ENCODE measurements around the gene SRRD. TPM values are rescaled to one million over a fixed set of nuclear protein-coding genes. Genes with fewer than 3 reads are reported as not detected.
"Not testable (repeated sequence)": the region's sequence is repeated elsewhere in the genome, so short reads cannot be mapped to it uniquely, and the experiment has no call there.

The SRRD gene
- total RNA-seq, 4 donors from 2014 or later: 3.0 to 11.4 (median 6.2) TPM

DNA sequence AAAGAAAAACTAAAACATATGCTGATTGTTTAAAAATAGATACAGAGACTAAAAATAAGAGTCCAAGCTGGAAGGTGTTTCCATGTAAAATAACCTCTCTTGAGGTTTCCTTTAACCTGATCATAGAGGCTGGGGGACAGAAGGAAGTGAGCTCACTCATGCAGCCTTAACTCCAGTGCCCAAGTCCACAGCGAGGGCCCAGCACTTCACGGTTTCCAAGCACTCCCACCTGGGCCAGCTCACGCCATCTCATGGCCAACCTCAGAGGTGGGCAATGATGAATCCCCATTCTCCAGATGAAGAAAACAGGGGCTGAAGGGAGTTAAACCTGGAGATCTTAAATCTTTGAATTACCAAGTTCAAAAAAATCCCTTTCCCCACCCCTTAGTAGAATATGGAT lies 43.5 kb downstream of the SRRD start:
- H3K4me1 ChIP-seq: no peaks in the 10 kb centered on the region
- no peaks in the 10 kb centered on the region for H3K27me3 ChIP-seq
- H3K36me3 ChIP-seq: peaks cover 0 to 9% (median 0%) of the 10 kb centered on the region in 4 donors
- 64 to 100% methylated on average over 2 to 3 of the region's 3 CpGs for WGBS, 2 donors (ENCODE audit: low coverage in 1 of 2)
- in situ Hi-C loops (cut with MboI; ENCODE audit: low pct_ligation_motif_present in 1 of 4, low pct_unique_long_range_greater_than_20kb in 1 of 4, low sequenced_read_pairs in 3 of 4) (no loop called here), intact Hi-C loops (cut with DNase I; ENCODE audit: low total_unique reads) (no loop called here)
- no peak for DNase-seq
- TF ChIP-seq POLR2A (IDR thresholded peaks at IDR 0.05) (no peak), POLR2AphosphoS5 (IDR thresholded peaks at IDR 0.05) (no peak), EP300 (IDR thresholded peaks at IDR 0.05; ENCODE audit: low read depth) (no peak)
- TF ChIP-seq, protein P1, sequence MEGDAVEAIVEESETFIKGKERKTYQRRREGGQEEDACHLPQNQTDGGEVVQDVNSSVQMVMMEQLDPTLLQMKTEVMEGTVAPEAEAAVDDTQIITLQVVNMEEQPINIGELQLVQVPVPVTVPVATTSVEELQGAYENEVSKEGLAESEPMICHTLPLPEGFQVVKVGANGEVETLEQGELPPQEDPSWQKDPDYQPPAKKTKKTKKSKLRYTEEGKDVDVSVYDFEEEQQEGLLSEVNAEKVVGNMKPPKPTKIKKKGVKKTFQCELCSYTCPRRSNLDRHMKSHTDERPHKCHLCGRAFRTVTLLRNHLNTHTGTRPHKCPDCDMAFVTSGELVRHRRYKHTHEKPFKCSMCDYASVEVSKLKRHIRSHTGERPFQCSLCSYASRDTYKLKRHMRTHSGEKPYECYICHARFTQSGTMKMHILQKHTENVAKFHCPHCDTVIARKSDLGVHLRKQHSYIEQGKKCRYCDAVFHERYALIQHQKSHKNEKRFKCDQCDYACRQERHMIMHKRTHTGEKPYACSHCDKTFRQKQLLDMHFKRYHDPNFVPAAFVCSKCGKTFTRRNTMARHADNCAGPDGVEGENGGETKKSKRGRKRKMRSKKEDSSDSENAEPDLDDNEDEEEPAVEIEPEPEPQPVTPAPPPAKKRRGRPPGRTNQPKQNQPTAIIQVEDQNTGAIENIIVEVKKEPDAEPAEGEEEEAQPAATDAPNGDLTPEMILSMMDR (IDR thresholded peaks at IDR 0.05): no peak
- no peak overlapping the region for H3K4me3 ChIP-seq
- no peaks in the 10 kb centered on the region for H3K9me3 ChIP-seq
- H3K27ac ChIP-seq: no peak overlapping the region

DNA sequence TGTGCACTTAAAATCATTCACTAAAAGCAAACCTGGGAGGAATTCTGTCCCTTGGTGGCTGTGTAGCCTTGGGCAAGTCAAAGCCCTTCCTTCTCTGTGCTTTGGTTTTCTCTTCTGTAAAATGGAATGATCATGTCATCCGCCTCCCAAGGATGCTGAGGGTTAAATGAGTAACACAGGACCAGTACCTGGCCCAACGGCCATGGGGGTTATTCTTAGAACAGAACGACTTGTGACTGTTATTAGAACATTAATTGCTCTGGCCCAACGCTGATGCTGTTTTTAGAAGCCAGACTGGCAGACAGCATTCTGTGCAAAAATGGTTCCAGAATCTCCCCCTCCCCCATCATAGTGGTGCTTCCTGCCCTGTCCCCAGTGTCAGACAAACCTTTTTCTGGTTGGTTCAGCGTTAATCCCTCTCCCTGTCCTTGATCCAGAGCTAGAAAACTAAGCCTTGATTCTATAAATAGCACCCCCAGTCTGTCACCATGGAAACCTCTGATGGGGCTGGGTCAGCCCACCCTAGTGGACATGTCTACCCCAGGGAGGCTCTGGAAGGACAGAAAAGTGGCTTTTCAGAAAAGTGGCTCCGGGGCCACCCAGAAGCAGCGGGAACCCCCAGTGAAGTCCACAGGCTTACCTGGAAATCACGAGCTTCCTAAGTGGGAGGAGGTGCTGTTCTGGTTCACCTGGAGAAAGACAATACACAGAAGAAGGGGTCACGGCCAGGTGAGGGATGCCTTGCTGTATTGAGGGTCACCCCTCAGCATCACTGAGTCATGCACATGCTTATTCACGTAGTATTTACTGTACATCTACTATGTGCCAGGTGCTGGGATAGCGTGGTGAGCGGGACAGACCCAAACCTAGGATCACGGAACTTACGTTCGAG lies 44.1 kb downstream of the SRRD start:
- intact Hi-C loops (cut with DNase I; ENCODE audit: low total_unique reads) (no loop called here), in situ Hi-C loops (cut with MboI; ENCODE audit: low pct_ligation_motif_present in 1 of 4, low pct_unique_long_range_greater_than_20kb in 1 of 4, low sequenced_read_pairs in 3 of 4) (no loop called here)
- DNase-seq: no peak
- no peaks in the 10 kb centered on the region for H3K4me1 ChIP-seq
- no peak overlapping the region for H3K4me3 ChIP-seq
- no peak overlapping the region for H3K27ac ChIP-seq
- H3K27me3 ChIP-seq: no peaks in the 10 kb centered on the region
- 91 to 98% methylated on average over 7 to 15 of the region's 15 CpGs for WGBS, 2 donors (ENCODE audit: low coverage in 1 of 2)
- no peaks in the 10 kb centered on the region for H3K9me3 ChIP-seq
- TF ChIP-seq POLR2AphosphoS5 (IDR thresholded peaks at IDR 0.05) (no peak), POLR2A (IDR thresholded peaks at IDR 0.05) (no peak), EP300 (IDR thresholded peaks at IDR 0.05; ENCODE audit: low read depth) (no peak)
- TF ChIP-seq, protein P1 (IDR thresholded peaks at IDR 0.05): no peak
- H3K36me3 ChIP-seq: peaks cover 0 to 9% (median 0%) of the 10 kb centered on the region in 4 donors

DNA sequence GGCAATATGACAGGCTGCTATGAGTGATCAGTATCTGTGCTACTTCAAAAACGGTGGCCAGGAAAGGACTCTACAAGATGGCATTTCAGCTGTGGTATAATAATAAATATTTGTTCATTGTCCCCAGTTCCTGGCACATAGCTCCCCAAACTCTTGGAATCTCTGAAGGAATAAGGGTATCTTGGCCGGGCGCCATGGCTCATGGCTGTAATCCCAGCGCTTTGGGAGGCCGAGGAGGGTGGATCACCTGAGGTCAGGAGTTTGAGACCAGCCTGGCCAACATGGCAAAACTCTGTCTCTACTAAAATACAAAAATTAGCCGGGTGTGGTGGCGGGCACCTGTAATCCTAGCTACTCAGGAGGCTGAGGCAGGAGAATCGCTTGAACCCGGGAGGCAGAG lies 44.8 kb downstream of the SRRD start:
- H3K4me1 ChIP-seq; H3K27ac ChIP-seq; H3K36me3 ChIP-seq; H3K4me3 ChIP-seq; H3K27me3 ChIP-seq; H3K9me3 ChIP-seq; DNase-seq; intact Hi-C loops (cut with DNase I; ENCODE audit: low total_unique reads); in situ Hi-C loops (cut with MboI; ENCODE audit: low pct_ligation_motif_present in 1 of 4, low pct_unique_long_range_greater_than_20kb in 1 of 4, low sequenced_read_pairs in 3 of 4): not testable (repeated sequence)
- WGBS, 2 donors (ENCODE audit: low coverage in 1 of 2): 91 to 95% methylated on average over 5 to 9 of the region's 9 CpGs

DNA sequence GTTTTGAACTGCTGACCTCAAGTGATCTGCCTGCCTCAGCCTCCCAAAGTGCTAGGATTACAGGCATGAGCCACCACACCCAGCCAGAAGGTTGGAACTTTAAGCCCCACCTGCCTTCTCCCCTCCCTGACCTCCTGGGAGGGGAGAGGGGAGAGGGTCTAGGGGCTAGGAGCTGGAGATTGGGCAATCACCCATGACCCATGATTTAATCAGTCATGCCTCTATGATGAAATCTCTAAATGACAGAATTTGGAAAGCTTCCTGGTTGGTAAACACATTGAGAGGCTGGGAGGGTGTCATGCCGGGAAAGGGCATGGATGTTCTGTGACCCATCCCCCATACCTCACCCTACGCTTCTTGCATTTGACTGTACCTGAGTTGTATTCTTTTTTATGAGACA lies 45.7 kb downstream of the SRRD start:
- H3K4me1 ChIP-seq: no peaks in the 10 kb centered on the region
- H3K4me3 ChIP-seq: no peak overlapping the region
- H3K36me3 ChIP-seq: peaks cover 0 to 9% (median 0%) of the 10 kb centered on the region in 4 donors
- intact Hi-C loops (cut with DNase I; ENCODE audit: low total_unique reads) (no loop called here), in situ Hi-C loops (cut with MboI; ENCODE audit: low pct_ligation_motif_present in 1 of 4, low pct_unique_long_range_greater_than_20kb in 1 of 4, low sequenced_read_pairs in 3 of 4) (no loop called here)
- 61 to 90% methylated on average over 2 of the region's 2 CpGs for WGBS, 2 donors (ENCODE audit: low coverage in 1 of 2)
- no peaks in the 10 kb centered on the region for H3K9me3 ChIP-seq
- H3K27me3 ChIP-seq: no peaks in the 10 kb centered on the region
- H3K27ac ChIP-seq: no peak overlapping the region
- no peak for DNase-seq
- TF ChIP-seq, protein P1 (IDR thresholded peaks at IDR 0.05): no peak
- no peak for TF ChIP-seq EP300 (IDR thresholded peaks at IDR 0.05; ENCODE audit: low read depth)
- TF ChIP-seq POLR2AphosphoS5 (IDR thresholded peaks at IDR 0.05): no peak
- no peak for TF ChIP-seq POLR2A (IDR thresholded peaks at IDR 0.05)
